IMR-90 (cell line): ENCODE results near the gene GRIN2A. TPM values are rescaled to one million over a fixed set of nuclear protein-coding genes. Genes with fewer than 3 reads are reported as not detected.

Experiments used
- ATAC-seq: fragments of 200-7000 bp; cut with Tn5 transposase; 2 replicates; pipeline ENCODE4 v1.9.1; 2020; ENCODE audit warnings: low read depth, mild to moderate bottlenecking, moderate library complexity
- BruUV-seq: library from RNA; stranded (reverse); fragments of 400-500 nt; replicated peaks from 2 replicates; lab custom pipeline; 2021; lab: Mats Ljungman, UMichigan
- CTCF ChIA-PET: fragments of 300-600 bp; formaldehyde crosslinking; extraction: SDS; loops from one replicate; lab custom pipeline; 2021; ENCODE audit warnings: antibody characterized with exemption; lab: Yijun Ruan, JAX
- POLR2A ChIA-PET: fragments of 300-600 bp; sonication (Branson Sonifier 250); formaldehyde crosslinking; loops from one replicate; lab custom pipeline; 2022; ENCODE audit warnings: antibody characterized with exemption; ENCODE audit not compliant: unreplicated experiment; lab: Charles Lee
- DNase-seq: peaks from one replicate; pipeline ENCODE4 v3.0.0; 2013
- H2AFZ ChIP-seq: replicated peaks from 2 replicates; pipeline ENCODE3; 2013; ENCODE audit warnings: low read length, mild to moderate bottlenecking; ENCODE audit not compliant: poor library complexity
- H2AK5ac ChIP-seq: 2 replicates; pipeline ENCODE4 v1.6.1; 2013; ENCODE audit warnings: low read depth, low read length, inconsistent platforms
- H2AK9ac ChIP-seq: replicated peaks from 2 replicates; pipeline ENCODE3; 2013; ENCODE audit warnings: mild to moderate bottlenecking, low read depth, low read length, moderate library complexity; ENCODE audit not compliant: poor library complexity
- H2BK120ac ChIP-seq: 2 replicates; pipeline ENCODE4 v1.6.1; 2013; ENCODE audit warnings: low read depth, low read length, inconsistent platforms
- H2BK15ac ChIP-seq: 3 replicates; pipeline ENCODE4 v1.6.1; 2013; ENCODE audit warnings: low read depth, low read length, inconsistent platforms
- H2BK20ac ChIP-seq: 2 replicates; pipeline ENCODE4 v1.6.1; 2013; ENCODE audit warnings: low read depth, mild to moderate bottlenecking, inconsistent platforms, low read length, moderate library complexity
- H2BK5ac ChIP-seq: 2 replicates; pipeline ENCODE4 v1.6.1; 2013; ENCODE audit warnings: mild to moderate bottlenecking, low read depth, low read length, inconsistent platforms; ENCODE audit not compliant: poor library complexity, severe bottlenecking
- H3K14ac ChIP-seq: replicated peaks from 2 replicates; pipeline ENCODE4 v1.6.1; 2013; ENCODE audit warnings: low read depth, low read length, inconsistent platforms
- H3K18ac ChIP-seq: 2 replicates; pipeline ENCODE4 v1.6.1; 2013; ENCODE audit warnings: low read depth, low read length, control low read depth
- H3K23ac ChIP-seq: 2 replicates; pipeline ENCODE4 v1.6.1; 2013; ENCODE audit warnings: low read depth, low read length, inconsistent platforms
- H3K27ac ChIP-seq: 2 replicates; pipeline ENCODE4 v1.5.1; 2013; ENCODE audit warnings: mild to moderate bottlenecking, control low read depth, low read length; ENCODE audit not compliant: insufficient read depth
- H3K27me3 ChIP-seq: 2 replicates; pipeline ENCODE4 v1.6.1; 2013; ENCODE audit warnings: low read length; ENCODE audit not compliant: control insufficient read depth, insufficient read depth
- H3K36me3 ChIP-seq: 2 replicates; pipeline ENCODE4 v1.6.1; 2013; ENCODE audit warnings: low read length, mixed read lengths; ENCODE audit not compliant: control insufficient read depth, insufficient read depth
- H3K4ac ChIP-seq: 2 replicates; pipeline ENCODE4 v1.6.1; 2013; ENCODE audit warnings: low read depth, low read length, inconsistent platforms
- H3K4me1 ChIP-seq: 2 replicates; pipeline ENCODE4 v1.6.1; 2013; ENCODE audit warnings: low read length, mixed read lengths; ENCODE audit not compliant: control insufficient read depth, insufficient read depth
- H3K4me2 ChIP-seq: 2 replicates; pipeline ENCODE4 v1.6.1; 2013; ENCODE audit warnings: low read depth, mild to moderate bottlenecking, control low read depth, low read length, moderate library complexity
- H3K4me3 ChIP-seq: 2 replicates; pipeline ENCODE4 v1.5.1; 2013; ENCODE audit warnings: low read depth, mild to moderate bottlenecking, control low read depth, low read length, moderate library complexity; ENCODE audit not compliant: insufficient read depth
- H3K56ac ChIP-seq: 2 replicates; pipeline ENCODE4 v1.6.1; 2013; ENCODE audit warnings: low read length, inconsistent platforms; ENCODE audit not compliant: insufficient read depth; ENCODE audit errors: extremely low read depth
- H3K79me1 ChIP-seq, 2 experiments: 2 replicates each; pipeline ENCODE4 v1.6.1; 2013; ENCODE audit warnings: low read length in 2 of 2, inconsistent platforms in 1 of 2, low read depth in 1 of 2
- H3K9ac ChIP-seq: 2 replicates; pipeline ENCODE4 v1.6.1; 2013; ENCODE audit warnings: low read depth, low read length, control low read depth
- H3K9me1 ChIP-seq: 2 replicates; pipeline ENCODE4 v1.6.1; 2013; ENCODE audit warnings: low read length, inconsistent platforms; ENCODE audit not compliant: insufficient read depth
- H3K9me3 ChIP-seq: 2 replicates; pipeline ENCODE4 v1.6.1; 2013; ENCODE audit warnings: low read length; ENCODE audit not compliant: control insufficient read depth, insufficient read depth
- H4K20me1 ChIP-seq: 2 replicates; pipeline ENCODE4 v1.6.1; 2013; ENCODE audit warnings: low read length, inconsistent platforms; ENCODE audit not compliant: insufficient read depth
- H4K5ac ChIP-seq: 2 replicates; pipeline ENCODE4 v1.6.1; 2013; ENCODE audit warnings: mild to moderate bottlenecking, low read depth, low read length, control low read depth
- H4K8ac ChIP-seq, 2 experiments: 2 replicates each; pipeline ENCODE4 v1.6.1; 2013; ENCODE audit warnings: low read depth in 2 of 2, low read length in 2 of 2, control low read depth in 1 of 2, inconsistent platforms in 1 of 2
- H4K91ac ChIP-seq: 2 replicates; pipeline ENCODE4 v1.6.1; 2013; ENCODE audit warnings: low read depth, low read length, inconsistent platforms; ENCODE audit not compliant: insufficient read depth
- BHLHE40 ChIP-seq: fragments of 150-350 bp; IDR thresholded peaks from 2 replicates; pipeline ENCODE4 v1.6.1; 2016; ENCODE audit warnings: mild to moderate bottlenecking, low read depth, low read length
- CEBPB ChIP-seq: IDR thresholded peaks from 2 replicates; pipeline ENCODE4 v1.6.1; 2012; ENCODE audit warnings: low read depth, low read length, improper control_type of control experiment
- CHD1 ChIP-seq: IDR thresholded peaks from 2 replicates; pipeline ENCODE4 v1.6.1; 2012; ENCODE audit warnings: low read depth, low read length, improper control_type of control experiment
- FOS ChIP-seq: fragments of 150-350 bp; IDR thresholded peaks from 2 replicates; pipeline ENCODE4 v1.6.1; 2016; ENCODE audit warnings: low read depth, low read length
- MAFK ChIP-seq: IDR thresholded peaks from 2 replicates; pipeline ENCODE4 v1.6.1; 2012; ENCODE audit warnings: low read depth, low read length, improper control_type of control experiment
- MAZ ChIP-seq: IDR thresholded peaks from 2 replicates; pipeline ENCODE4 v1.6.1; 2012; ENCODE audit warnings: low read depth, mild to moderate bottlenecking, low read length, improper control_type of control experiment, moderate library complexity, borderline replicate concordance
- MXI1 ChIP-seq: IDR thresholded peaks from 2 replicates; pipeline ENCODE4 v1.6.1; 2012; ENCODE audit warnings: low read depth, mild to moderate bottlenecking, low read length, moderate library complexity, borderline replicate concordance
- NFE2L2 ChIP-seq: fragments of 150-350 bp; IDR thresholded peaks from 2 replicates; pipeline ENCODE4 v1.6.1; 2016; ENCODE audit warnings: low read depth, mild to moderate bottlenecking, low read length
- POLR2A ChIP-seq: IDR thresholded peaks from 2 replicates; pipeline ENCODE4 v1.6.1; 2012; ENCODE audit warnings: mild to moderate bottlenecking, low read depth, low read length
- RAD21 ChIP-seq: IDR thresholded peaks from 2 replicates; pipeline ENCODE4 v1.6.1; 2012; ENCODE audit warnings: low read length, improper control_type of control experiment
- RCOR1 ChIP-seq: IDR thresholded peaks from 2 replicates; pipeline ENCODE4 v1.6.1; 2012; ENCODE audit warnings: mild to moderate bottlenecking, low read length, improper control_type of control experiment; ENCODE audit not compliant: insufficient replicate concordance
- RFX5 ChIP-seq: IDR thresholded peaks from 2 replicates; pipeline ENCODE4 v1.8.0; 2012; ENCODE audit warnings: low read depth, mild to moderate bottlenecking, low read length, moderate library complexity
- SMC3 ChIP-seq: fragments of 150-350 bp; IDR thresholded peaks from 2 replicates; pipeline ENCODE4 v1.6.1; 2016; ENCODE audit warnings: low read depth, mild to moderate bottlenecking, antibody characterized with exemption, low read length, moderate library complexity
- WGBS, 2 experiments: methylation state at CpG; one replicate each; pipeline versions ENCODE4 v1.1.5 to v1.1.7; 2013; ENCODE audit warnings: missing lambda C conversion rate in 2 of 2; ENCODE audit not compliant: insufficient read length in 1 of 2; ENCODE audit errors: extremely low coverage in 2 of 2; 5-methylcytosine and 5-hydroxymethylcytosine counted together
- dilution Hi-C: fragments of 300-500 bp; cut with HindIII; formaldehyde crosslinking; loops from one replicate; pipeline ENCODE4 v1.14.3; 2018; ENCODE audit warnings: low sequenced_read_pairs; ENCODE audit not compliant: unreplicated experiment
- in situ Hi-C: fragments of 300-500 bp; cut with MboI; formaldehyde crosslinking; loops from 3 replicates; pipeline ENCODE4 v1.14.3; 2019; ENCODE audit warnings: low sequenced_read_pairs, inconsistent platforms, mixed read lengths
- intact Hi-C: fragments of 100-400 bp; cut with micrococcal nuclease; formaldehyde crosslinking; loops from 2 replicates; pipeline ENCODE4 v1.10.0; 2022
- polyA plus RNA-seq, 3 experiments: library from polyadenylated mRNA; depleted of rRNA; stranded (reverse); fragments of >200 nt; gene quantifications; 2 replicates each; pipeline ENCODE4 v1.2.3, GENCODE V29; 2012; ENCODE audit warnings: low replicate concordance in 1 of 3
- total RNA-seq: library from RNA; depleted of rRNA; stranded (reverse); fragments of >200 nt; gene quantifications from 2 replicates; pipeline ENCODE4 v1.2.3, GENCODE V29; 2012
- TF ChIP-seq, protein P1 (sequence below): fragments of 150-350 bp; IDR thresholded peaks from 2 replicates; pipeline ENCODE4 v1.6.1; 2016; ENCODE audit warnings: low read depth, mild to moderate bottlenecking, low read length, moderate library complexity, borderline replicate concordance
- TF ChIP-seq, protein P2 (sequence below): fragments of 150-350 bp; IDR thresholded peaks from 2 replicates; pipeline ENCODE4 v1.6.1; 2017; ENCODE audit warnings: mild to moderate bottlenecking, antibody characterized with exemption, low read length, low read depth
- TF ChIP-seq, protein P3 (sequence below): conservative IDR thresholded peaks from 2 replicates; pipeline ENCODE4 v1.5.1; 2012; ENCODE audit warnings: mild to moderate bottlenecking, low read depth, low read length, improper control_type of control experiment

The GRIN2A gene
- total and polyA plus RNA-seq, 2 of the 4 experiments (the other 2 are of a cell fraction) = under 0.01 TPM; not detected in 1

DNA sequence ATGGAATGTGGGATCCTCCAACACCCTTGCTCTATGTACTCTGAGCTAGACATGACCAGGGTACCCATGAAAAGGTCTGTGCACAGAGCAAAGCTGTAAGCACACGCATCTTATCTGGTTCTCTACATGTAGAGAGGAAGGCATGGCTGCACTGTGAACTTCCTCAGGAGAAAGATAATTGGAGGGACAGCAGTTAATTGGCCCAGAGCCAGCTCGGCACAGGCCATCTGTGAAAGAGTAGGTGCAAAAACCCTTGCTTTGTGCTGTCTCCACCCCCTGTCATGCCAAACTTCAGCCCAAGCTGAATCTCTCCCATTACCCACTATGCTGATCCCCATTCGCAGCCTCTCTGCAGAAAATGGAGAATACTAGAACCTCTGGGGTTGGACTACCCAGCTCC, 241.0 kb downstream of the GRIN2A start:
- Histone ChIP-seq H3K4me2 (no peak overlapping the region), H4K20me1 (no peaks in the 10 kb centered on the region), H2BK15ac (no peak overlapping the region), H2AFZ (no peak overlapping the region), H3K23ac (no peak overlapping the region), H3K36me3 (no peaks in the 10 kb centered on the region), H4K5ac (no peak overlapping the region), H3K79me1 (no peaks in the 10 kb centered on the region), H3K4me1 (no peaks in the 10 kb centered on the region), H3K18ac (no peak overlapping the region), H3K27ac (no peak overlapping the region), H3K4ac (no peak overlapping the region), H3K56ac (no peak overlapping the region), H3K9me3 (peaks cover 16% of the 10 kb centered on the region), H2BK120ac (no peak overlapping the region), H2BK5ac (no peak overlapping the region), H3K14ac (no peak overlapping the region), H3K4me3 (no peak overlapping the region), H3K9me1 (no peaks in the 10 kb centered on the region), H2AK9ac (no peak overlapping the region), H4K8ac (no peak overlapping the region), H2AK5ac (no peak overlapping the region), H4K91ac (no peak overlapping the region), H3K9ac (no peak overlapping the region), H2BK20ac (no peak overlapping the region), H3K27me3 (no peaks in the 10 kb centered on the region)
- WGBS, 2 experiments = no CpG with 5 or more reads among the region's 3 CpGs
- no peak for ATAC-seq
- ChIA-PET POLR2A (no interaction called here), CTCF (no interaction called here)
- dilution Hi-C loops (no loop called here), in situ Hi-C loops (no loop called here), intact Hi-C loops (no loop called here)
- no TSS peak for BruUV-seq
- no peak for DNase-seq
- TF ChIP-seq MAFK = no peak
- no peak for TF ChIP-seq RCOR1
- TF ChIP-seq RAD21 = no peak
- no peak for TF ChIP-seq BHLHE40
- TF ChIP-seq NFE2L2 = no peak
- TF ChIP-seq FOS = no peak
- TF ChIP-seq RFX5 = no peak
- no peak for TF ChIP-seq MAZ
- no peak for TF ChIP-seq SMC3
- no peak for TF ChIP-seq MXI1
- TF ChIP-seq, protein P1, sequence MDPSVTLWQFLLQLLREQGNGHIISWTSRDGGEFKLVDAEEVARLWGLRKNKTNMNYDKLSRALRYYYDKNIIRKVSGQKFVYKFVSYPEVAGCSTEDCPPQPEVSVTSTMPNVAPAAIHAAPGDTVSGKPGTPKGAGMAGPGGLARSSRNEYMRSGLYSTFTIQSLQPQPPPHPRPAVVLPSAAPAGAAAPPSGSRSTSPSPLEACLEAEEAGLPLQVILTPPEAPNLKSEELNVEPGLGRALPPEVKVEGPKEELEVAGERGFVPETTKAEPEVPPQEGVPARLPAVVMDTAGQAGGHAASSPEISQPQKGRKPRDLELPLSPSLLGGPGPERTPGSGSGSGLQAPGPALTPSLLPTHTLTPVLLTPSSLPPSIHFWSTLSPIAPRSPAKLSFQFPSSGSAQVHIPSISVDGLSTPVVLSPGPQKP = no peak
- TF ChIP-seq POLR2A = no peak
- TF ChIP-seq, protein P2, sequence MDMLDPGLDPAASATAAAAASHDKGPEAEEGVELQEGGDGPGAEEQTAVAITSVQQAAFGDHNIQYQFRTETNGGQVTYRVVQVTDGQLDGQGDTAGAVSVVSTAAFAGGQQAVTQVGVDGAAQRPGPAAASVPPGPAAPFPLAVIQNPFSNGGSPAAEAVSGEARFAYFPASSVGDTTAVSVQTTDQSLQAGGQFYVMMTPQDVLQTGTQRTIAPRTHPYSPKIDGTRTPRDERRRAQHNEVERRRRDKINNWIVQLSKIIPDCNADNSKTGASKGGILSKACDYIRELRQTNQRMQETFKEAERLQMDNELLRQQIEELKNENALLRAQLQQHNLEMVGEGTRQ = no peak
- no peak for TF ChIP-seq CEBPB
- TF ChIP-seq, protein P3, sequence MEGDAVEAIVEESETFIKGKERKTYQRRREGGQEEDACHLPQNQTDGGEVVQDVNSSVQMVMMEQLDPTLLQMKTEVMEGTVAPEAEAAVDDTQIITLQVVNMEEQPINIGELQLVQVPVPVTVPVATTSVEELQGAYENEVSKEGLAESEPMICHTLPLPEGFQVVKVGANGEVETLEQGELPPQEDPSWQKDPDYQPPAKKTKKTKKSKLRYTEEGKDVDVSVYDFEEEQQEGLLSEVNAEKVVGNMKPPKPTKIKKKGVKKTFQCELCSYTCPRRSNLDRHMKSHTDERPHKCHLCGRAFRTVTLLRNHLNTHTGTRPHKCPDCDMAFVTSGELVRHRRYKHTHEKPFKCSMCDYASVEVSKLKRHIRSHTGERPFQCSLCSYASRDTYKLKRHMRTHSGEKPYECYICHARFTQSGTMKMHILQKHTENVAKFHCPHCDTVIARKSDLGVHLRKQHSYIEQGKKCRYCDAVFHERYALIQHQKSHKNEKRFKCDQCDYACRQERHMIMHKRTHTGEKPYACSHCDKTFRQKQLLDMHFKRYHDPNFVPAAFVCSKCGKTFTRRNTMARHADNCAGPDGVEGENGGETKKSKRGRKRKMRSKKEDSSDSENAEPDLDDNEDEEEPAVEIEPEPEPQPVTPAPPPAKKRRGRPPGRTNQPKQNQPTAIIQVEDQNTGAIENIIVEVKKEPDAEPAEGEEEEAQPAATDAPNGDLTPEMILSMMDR = no peak
- TF ChIP-seq CHD1 = no peak
